22Rv1 (cell line): Measurements from ENCODE around the gene MFSD1.

Experiments used
- CTCF ChIP-seq: fragments of 450-650 bp; IDR thresholded peaks from 2 replicates; pipeline ENCODE4 v1.5.1; 2017; ENCODE audit warnings: mild to moderate bottlenecking
- ZFX ChIP-seq: fragments of 450-650 bp; IDR thresholded peaks from 2 replicates; pipeline ENCODE4 v1.6.1; 2017; ENCODE audit warnings: antibody characterized with exemption, borderline replicate concordance

- TF ChIP-seq CTCF (peak; percentile 18; the same call in 1 of the 2 replicates), ZFX (no peak)
Measured at GRCh38 chr3:158773845-158774830, 27.7 kb upstream of the MFSD1 start.
